HepG2 (cell line): ENCODE measurements around the gene CYTH1. TPM values are rescaled to one million over a fixed set of nuclear protein-coding genes. Genes with fewer than 3 reads are reported as not detected.
A peak's percentile ranks its signal among the peaks of the same experiment; 100 is the strongest.

Experiments
- ATAC-seq: fragments of 200-7000 bp; cut with Tn5 transposase; 3 replicates; pipeline ENCODE4 v1.9.1; 2020; ENCODE audit warnings: mild to moderate bottlenecking, moderate library complexity
- BruUV-seq: library from RNA; stranded (reverse); fragments of 400-500 nt; replicated peaks from 2 replicates; lab custom pipeline; 2021; lab: Mats Ljungman, UMichigan
- CTCF ChIA-PET: fragments of 300-600 bp; formaldehyde crosslinking; extraction: SDS; loops from one replicate; lab custom pipeline; 2021; ENCODE audit warnings: low total read pairs, inconsistent platforms, low intra/inter-chr PET ratio; lab: Yijun Ruan, JAX
- POLR2A ChIA-PET: fragments of 350-600 bp; sonication (Branson Sonifier 250); formaldehyde crosslinking; loops from one replicate; lab custom pipeline; 2020; ENCODE audit warnings: antibody characterized with exemption, inconsistent platforms; lab: Yijun Ruan, JAX
- DNase-seq: peaks from one replicate; pipeline ENCODE4 v3.0.0-alpha.2; 2015; ENCODE audit warnings: low spot score
- FAIRE-seq: peaks from 3 replicates; lab custom pipeline; 2011; peaks lifted over from hg19 to GRCh38; lab: Jason Lieb, UNC
- H2AFZ ChIP-seq: one replicate; pipeline ENCODE4 v1.6.1; 2011; ENCODE audit warnings: low read length, inconsistent platforms
- H3K27ac ChIP-seq: fragments of 300-600 bp; 3 replicates; pipeline ENCODE4 v1.8.0; 2011; ENCODE audit warnings: mixed run types, mild to moderate bottlenecking, mixed read lengths, low read length, inconsistent platforms; ENCODE audit not compliant: insufficient read depth; ENCODE audit errors: extremely low read length
- H3K27me3 ChIP-seq, 2 experiments: fragments of 200-600 bp in 1 of 2; 2 replicates in 1 of 2; 3 replicates in 1 of 2; pipeline versions ENCODE4 v1.6.0 to v1.8.0; 2011; ENCODE audit warnings: low read length in 2 of 2, mild to moderate bottlenecking in 2 of 2, moderate library complexity in 2 of 2, inconsistent platforms in 1 of 2; ENCODE audit not compliant: insufficient read depth in 2 of 2, control insufficient read depth in 1 of 2
- H3K36me3 ChIP-seq, 2 experiments: fragments of 200-600 bp in 1 of 2; replicated peaks in 1 of 2; 2 replicates in 1 of 2; 3 replicates in 1 of 2; pipeline versions ENCODE4 v1.5.1 to v1.8.0; 2011; ENCODE audit warnings: low read length in 2 of 2, inconsistent platforms in 1 of 2; ENCODE audit not compliant: insufficient read depth in 2 of 2, control insufficient read depth in 1 of 2
- H3K4me1 ChIP-seq: 2 replicates; pipeline ENCODE4 v1.5.1; 2012; ENCODE audit warnings: low read length, inconsistent platforms; ENCODE audit not compliant: insufficient read depth
- H3K4me2 ChIP-seq: 2 replicates; pipeline ENCODE4 v1.6.0; 2011; ENCODE audit warnings: low read depth, low read length, inconsistent platforms
- H3K4me3 ChIP-seq, 3 experiments: fragments of 200-600 bp in 1 of 3; sonication (generic), shearing (Covaris generic) in 1 of 3; replicated peaks in 1 of 3; 2 replicates each; pipeline ENCODE4 v1.5.1; 2011 to 2016; ENCODE audit warnings: low read length in 3 of 3, inconsistent platforms in 2 of 3, low read depth in 2 of 3, mild to moderate bottlenecking in 2 of 3, control low read depth in 1 of 3, mixed read lengths in 1 of 3; ENCODE audit not compliant: insufficient read depth in 1 of 3
- H3K79me2 ChIP-seq: one replicate; pipeline ENCODE4 v1.6.1; 2011; ENCODE audit warnings: low read length, inconsistent platforms; ENCODE audit not compliant: insufficient read depth
- H3K9ac ChIP-seq: 2 replicates; pipeline ENCODE4 v1.6.0; 2011; ENCODE audit warnings: mild to moderate bottlenecking, low read depth, low read length, inconsistent platforms; ENCODE audit not compliant: insufficient read depth
- H3K9me3 ChIP-seq: 2 replicates; pipeline ENCODE4 v1.5.1; 2012; ENCODE audit warnings: mild to moderate bottlenecking, low read length
- H4K20me1 ChIP-seq: 2 replicates; pipeline ENCODE4 v1.6.0; 2011; ENCODE audit warnings: inconsistent platforms, mild to moderate bottlenecking, low read length, moderate library complexity; ENCODE audit not compliant: insufficient read depth
- ARNT2 ChIP-seq: sonication (generic); formaldehyde crosslinking; IDR thresholded peaks from 2 replicates; pipeline ENCODE4 v1.8.0; 2022; ENCODE audit warnings: mild to moderate bottlenecking, low read depth, missing genetic modification reagents, moderate library complexity
- FOXO4 ChIP-seq: sonication (generic); formaldehyde crosslinking; conservative IDR thresholded peaks from 2 replicates; pipeline ENCODE4 v1.8.1; 2023; ENCODE audit warnings: missing genetic modification reagents
- GZF1 ChIP-seq: sonication (generic); formaldehyde crosslinking; IDR thresholded peaks from 2 replicates; pipeline ENCODE4 v1.5.1; 2020; ENCODE audit warnings: mild to moderate bottlenecking, missing genetic modification reagents
- KAT2B ChIP-seq: fragments of 150-350 bp; IDR thresholded peaks from 2 replicates; pipeline ENCODE4 v1.6.1; 2014; ENCODE audit warnings: low read depth, low read length, borderline replicate concordance
- NFE2 ChIP-seq: sonication (generic); formaldehyde crosslinking; IDR thresholded peaks from 2 replicates; pipeline ENCODE4 v1.4.0; 2020; ENCODE audit warnings: missing genetic modification reagents
- PCBP1 ChIP-seq: fragments of 200-400 bp; formaldehyde crosslinking; IDR thresholded peaks from 2 replicates; pipeline ENCODE4 v1.6.1; 2017; ENCODE audit warnings: mild to moderate bottlenecking, low read depth, low read length, borderline replicate concordance
- PHF8 ChIP-seq: sonication (generic); formaldehyde crosslinking; IDR thresholded peaks from 2 replicates; pipeline ENCODE4 v1.5.0; 2020; ENCODE audit warnings: missing genetic modification reagents
- PLSCR1 ChIP-seq: sonication (generic); formaldehyde crosslinking; IDR thresholded peaks from 2 replicates; pipeline ENCODE4 v1.5.0; 2020; ENCODE audit warnings: missing genetic modification reagents, mild to moderate bottlenecking, borderline replicate concordance
- REXO4 ChIP-seq: sonication (generic); formaldehyde crosslinking; IDR thresholded peaks from 2 replicates; pipeline ENCODE4 v1.8.0; 2022; ENCODE audit warnings: missing genetic modification reagents, mild to moderate bottlenecking, borderline replicate concordance
- SATB2 ChIP-seq: sonication (generic); formaldehyde crosslinking; IDR thresholded peaks from 2 replicates; pipeline ENCODE4 v1.5.0; 2020; ENCODE audit warnings: missing genetic modification reagents
- ZBTB2 ChIP-seq: sonication (generic); formaldehyde crosslinking; IDR thresholded peaks from 2 replicates; pipeline ENCODE4 v1.8.0; 2022; ENCODE audit warnings: low read depth, missing genetic modification reagents
- ZNF660 ChIP-seq: sonication (generic); formaldehyde crosslinking; IDR thresholded peaks from 2 replicates; pipeline ENCODE4 v1.5.1; 2020; ENCODE audit warnings: mild to moderate bottlenecking, low read depth, missing genetic modification reagents, borderline replicate concordance
- ZNF703 ChIP-seq: sonication (generic); formaldehyde crosslinking; IDR thresholded peaks from 2 replicates; pipeline ENCODE4 v1.5.1; 2020; ENCODE audit warnings: missing genetic modification reagents, mild to moderate bottlenecking, moderate library complexity, borderline replicate concordance
- ZNF841 ChIP-seq: sonication (generic); formaldehyde crosslinking; IDR thresholded peaks from 2 replicates; pipeline ENCODE4 v1.8.1; 2023; ENCODE audit warnings: missing genetic modification reagents, borderline replicate concordance
- ZNF850 ChIP-seq: sonication (generic); formaldehyde crosslinking; conservative IDR thresholded peaks from 2 replicates; pipeline ENCODE4 v1.9.0; 2021; ENCODE audit warnings: mild to moderate bottlenecking, missing genetic modification reagents
- WGBS: methylation state at CpG from one replicate; pipeline ENCODE4 v1.1.6; 2017; ENCODE audit warnings: low lambda C conversion rate; 5-methylcytosine and 5-hydroxymethylcytosine counted together
- in situ Hi-C: cut with HindIII; loops from 2 replicates; pipeline ENCODE4 v1.10.0; 2017; ENCODE audit warnings: low pct_unique_long_range_greater_than_20kb; ENCODE audit not compliant: extremely low pct_ligation_motif_present
- intact Hi-C: fragments of 100-400 bp; cut with micrococcal nuclease; formaldehyde crosslinking; loops from one replicate; pipeline ENCODE4 v1.10.0; 2022; ENCODE audit not compliant: unreplicated experiment
- polyA plus RNA-seq, 8 experiments: library from polyadenylated mRNA; depleted of rRNA in 3 of 8; stranded (reverse) in 7 of 8; unstranded in 1 of 8; fragments of >200 nt; fragmentation: Illumina TruSeq in 4 of 8; extraction: Trizol in 4 of 8; gene quantifications; 2 replicates each; pipeline versions ENCODE4 v1.2.1 to v1.2.3, GENCODE V29; 2011 to 2016; ENCODE audit warnings: low read depth in 4 of 8, missing spikeins in 1 of 8, mixed read lengths in 1 of 8; ENCODE audit not compliant: insufficient read depth in 1 of 8
- total RNA-seq, 5 experiments: library from RNA; depleted of rRNA; stranded (reverse); fragments of >200 nt; fragmentation: Illumina TruSeq; extraction: Trizol; gene quantifications; 2 replicates each; pipeline ENCODE4 v1.2.3, GENCODE V29; 2016; ENCODE audit warnings: low read depth in 1 of 5
- TF ChIP-seq, protein P1 (sequence below): IDR thresholded peaks from 2 replicates; pipeline ENCODE4 v1.6.1; 2016; ENCODE audit warnings: missing genetic modification reagents, missing compliant biosample characterization
- TF ChIP-seq, protein P2 (sequence below): sonication (generic); formaldehyde crosslinking; IDR thresholded peaks from 2 replicates; pipeline ENCODE4 v1.4.0; 2020; ENCODE audit warnings: missing genetic modification reagents, borderline replicate concordance
- TF ChIP-seq, protein P3 (sequence below): sonication (generic); formaldehyde crosslinking; IDR thresholded peaks from 2 replicates; pipeline ENCODE4 v1.5.0; 2020; ENCODE audit warnings: missing genetic modification reagents

The CYTH1 gene
- total and polyA plus RNA-seq, 2 of the 13 experiments (the other 11 are each of a cell fraction or from before 2014, with no cell fraction given): 20.1 to 48.9 TPM

GRCh38 chr17:78787444-78787843 lies 5.4 kb upstream of the CYTH1 start:
- H3K4me2 ChIP-seq: no peak overlapping the region
- no peak overlapping the region for H3K9ac ChIP-seq
- H2AFZ ChIP-seq: no peak overlapping the region
- no peaks in the 10 kb centered on the region for H3K79me2 ChIP-seq
- no TSS peak for BruUV-seq
- H3K27me3 ChIP-seq: no peaks in the 10 kb centered on the region
- ChIA-PET CTCF (no interaction called here), POLR2A (no interaction called here)
- H3K4me1 ChIP-seq: peaks cover 57% of the 10 kb centered on the region
- no peaks in the 10 kb centered on the region for H3K9me3 ChIP-seq
- H3K36me3 ChIP-seq: peaks cover 0 to 4% of the 10 kb centered on the region in 2 experiments; a peak in 1 of 5 replicates
- FAIRE-seq (peak; percentile 12), ATAC-seq (no peak), DNase-seq (no peak)
- no peak overlapping the region for H3K4me3 ChIP-seq
- intact Hi-C loops (no loop called here), in situ Hi-C loops (no loop called here)
- no peak overlapping the region for H3K27ac ChIP-seq
- WGBS: 93% methylated on average over 7 of the region's 7 CpGs
- no peaks in the 10 kb centered on the region for H4K20me1 ChIP-seq
- TF ChIP-seq, protein P1, sequence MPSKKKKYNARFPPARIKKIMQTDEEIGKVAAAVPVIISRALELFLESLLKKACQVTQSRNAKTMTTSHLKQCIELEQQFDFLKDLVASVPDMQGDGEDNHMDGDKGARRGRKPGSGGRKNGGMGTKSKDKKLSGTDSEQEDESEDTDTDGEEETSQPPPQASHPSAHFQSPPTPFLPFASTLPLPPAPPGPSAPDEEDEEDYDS: no peak
- TF ChIP-seq ARNT2 (CRISPR knock-in tag) (no peak), ZNF660 (no peak), PHF8 (CRISPR knock-in tag) (no peak), NFE2 (CRISPR knock-in tag) (no peak), REXO4 (CRISPR knock-in tag) (no peak), ZNF850 (CRISPR knock-in tag) (no peak), PLSCR1 (CRISPR knock-in tag) (no peak), GZF1 (CRISPR knock-in tag) (no peak), SATB2 (CRISPR knock-in tag) (no peak), PCBP1 (no peak), FOXO4 (CRISPR knock-in tag) (no peak), KAT2B (no peak), ZBTB2 (CRISPR knock-in tag) (no peak), ZNF841 (no peak), ZNF703 (CRISPR knock-in tag) (no peak)
- TF ChIP-seq, protein P2, sequence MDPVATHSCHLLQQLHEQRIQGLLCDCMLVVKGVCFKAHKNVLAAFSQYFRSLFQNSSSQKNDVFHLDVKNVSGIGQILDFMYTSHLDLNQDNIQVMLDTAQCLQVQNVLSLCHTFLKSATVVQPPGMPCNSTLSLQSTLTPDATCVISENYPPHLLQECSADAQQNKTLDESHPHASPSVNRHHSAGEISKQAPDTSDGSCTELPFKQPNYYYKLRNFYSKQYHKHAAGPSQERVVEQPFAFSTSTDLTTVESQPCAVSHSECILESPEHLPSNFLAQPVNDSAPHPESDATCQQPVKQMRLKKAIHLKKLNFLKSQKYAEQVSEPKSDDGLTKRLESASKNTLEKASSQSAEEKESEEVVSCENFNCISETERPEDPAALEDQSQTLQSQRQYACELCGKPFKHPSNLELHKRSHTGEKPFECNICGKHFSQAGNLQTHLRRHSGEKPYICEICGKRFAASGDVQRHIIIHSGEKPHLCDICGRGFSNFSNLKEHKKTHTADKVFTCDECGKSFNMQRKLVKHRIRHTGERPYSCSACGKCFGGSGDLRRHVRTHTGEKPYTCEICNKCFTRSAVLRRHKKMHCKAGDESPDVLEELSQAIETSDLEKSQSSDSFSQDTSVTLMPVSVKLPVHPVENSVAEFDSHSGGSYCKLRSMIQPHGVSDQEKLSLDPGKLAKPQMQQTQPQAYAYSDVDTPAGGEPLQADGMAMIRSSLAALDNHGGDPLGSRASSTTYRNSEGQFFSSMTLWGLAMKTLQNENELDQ: no peak
- TF ChIP-seq, protein P3, sequence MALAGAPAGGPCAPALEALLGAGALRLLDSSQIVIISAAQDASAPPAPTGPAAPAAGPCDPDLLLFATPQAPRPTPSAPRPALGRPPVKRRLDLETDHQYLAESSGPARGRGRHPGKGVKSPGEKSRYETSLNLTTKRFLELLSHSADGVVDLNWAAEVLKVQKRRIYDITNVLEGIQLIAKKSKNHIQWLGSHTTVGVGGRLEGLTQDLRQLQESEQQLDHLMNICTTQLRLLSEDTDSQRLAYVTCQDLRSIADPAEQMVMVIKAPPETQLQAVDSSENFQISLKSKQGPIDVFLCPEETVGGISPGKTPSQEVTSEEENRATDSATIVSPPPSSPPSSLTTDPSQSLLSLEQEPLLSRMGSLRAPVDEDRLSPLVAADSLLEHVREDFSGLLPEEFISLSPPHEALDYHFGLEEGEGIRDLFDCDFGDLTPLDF (CRISPR knock-in tag): no peak
